NCI-H510A (cell line): ENCODE measurements around the gene HMGCS2.
A peak's percentile ranks its signal among the peaks of the same experiment; 100 is the strongest.
"Not testable (repeated sequence)": the region's sequence is repeated elsewhere in the genome, so short reads cannot be mapped to it uniquely, and the experiment has no call there.

Source experiments
- DNase-seq: peaks from one replicate; lab custom pipeline; 2025; lab: John Stamatoyannopoulos, UW

The HMGCS2 gene

GRCh38 chr1:119731741-119732430 is 36.8 kb downstream of the HMGCS2 start:
- DNase-seq, result no peak

GRCh38 chr1:119731060-119731459 is 37.6 kb downstream of the HMGCS2 start:
- no peak for DNase-seq

- no peak for DNase-seq
Observed at GRCh38 chr1:119729044-119729443, 39.7 kb downstream of the HMGCS2 start.

GRCh38 chr1:119727991-119728390 is 40.7 kb downstream of the HMGCS2 start:
- no peak for DNase-seq

- no peak for DNase-seq
Observed at GRCh38 chr1:119725626-119726025, 43.1 kb downstream of the HMGCS2 start.

GRCh38 chr1:119724611-119725218 is 44.0 kb downstream of the HMGCS2 start:
- DNase-seq, result no peak

- DNase-seq, result no peak
Observed at GRCh38 chr1:119721896-119722295, 46.8 kb downstream of the HMGCS2 start.

GRCh38 chr1:119720866-119721440 is 47.8 kb downstream of the HMGCS2 start:
- no peak for DNase-seq

GRCh38 chr1:119718972-119719371 is 49.7 kb downstream of the HMGCS2 start:
- DNase-seq, result no peak

GRCh38 chr1:119718409-119718808 is 50.3 kb downstream of the HMGCS2 start:
- DNase-seq, result no peak

- DNase-seq, result peak; percentile 12
Observed at GRCh38 chr1:119715542-119715941, 53.2 kb downstream of the HMGCS2 start.

GRCh38 chr1:119714583-119714982 is 54.1 kb downstream of the HMGCS2 start:
- DNase-seq, result no peak

GRCh38 chr1:119713749-119714456 is 54.8 kb downstream of the HMGCS2 start:
- DNase-seq, result peak; percentile 21

- no peak for DNase-seq
Observed at GRCh38 chr1:119713039-119713748, 55.5 kb downstream of the HMGCS2 start.

- peak; percentile 87 for DNase-seq
Observed at GRCh38 chr1:119712342-119713038, 56.2 kb downstream of the HMGCS2 start.

GRCh38 chr1:119711804-119712341 is 56.8 kb downstream of the HMGCS2 start, which contains the start of gene PHGDH:
Gene PHGDH, plus strand, starts transcription at chr1:119711934. Its CDS starts 89 bp downstream, at chr1:119712023.
- peak; percentile 77 for DNase-seq

- DNase-seq, result not testable (repeated sequence)
Observed at GRCh38 chr1:119711356-119711803, 57.3 kb downstream of the HMGCS2 start.

GRCh38 chr1:119706599-119706998 is 62.1 kb downstream of the HMGCS2 start:
- not testable (repeated sequence) for DNase-seq

- no peak for DNase-seq
Observed at GRCh38 chr1:119703666-119704450, 64.8 kb downstream of the HMGCS2 start.

GRCh38 chr1:119702384-119702783 is 66.3 kb downstream of the HMGCS2 start:
- DNase-seq, result no peak
